Measurements from ENCODE around the gene DSC3. TPM values are rescaled to one million over a fixed set of nuclear protein-coding genes. Genes with fewer than 3 reads are reported as not detected.

DSC3 gene
- total and polyA plus RNA-seq, 2 experiments from 2014 or later: 0.81 to 1.2 TPM

DNA sequence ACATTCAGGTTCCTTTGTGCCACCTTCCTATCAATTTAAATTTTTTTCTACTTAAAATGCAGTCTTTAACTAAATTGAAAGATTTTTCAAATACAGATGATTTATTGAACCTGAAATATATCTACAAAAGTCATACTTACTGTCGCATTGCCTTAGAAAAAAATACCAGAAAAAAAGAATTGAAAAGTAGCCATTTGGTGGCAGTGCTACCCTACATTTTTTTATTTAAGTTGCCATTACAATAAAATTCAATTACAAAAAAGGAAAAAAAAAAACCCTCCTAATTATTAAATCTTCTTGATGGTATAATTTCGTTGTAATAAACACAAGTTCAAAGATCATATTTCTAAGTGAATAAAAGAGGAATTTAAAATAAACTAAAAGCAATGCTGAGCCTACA is 43.4 kb downstream of the DSC3 start:
- H3K9me3 ChIP-seq (ENCODE audit: low read depth): no peaks in the 10 kb centered on the region
- no peaks in the 10 kb centered on the region for H3K36me3 ChIP-seq
- no peaks in the 10 kb centered on the region for H3K27me3 ChIP-seq
- peak in 1 of 2 donors; percentile 3 for DNase-seq (ENCODE audit: low read depth in 1 of 2, low spot score in 1 of 2)
- H3K4me1 ChIP-seq (ENCODE audit: low read depth): no peaks in the 10 kb centered on the region
- no peak overlapping the region for H3K4me3 ChIP-seq
- no peak overlapping the region for H3K27ac ChIP-seq
- TF ChIP-seq CTCF (IDR thresholded peaks at IDR 0.05; ENCODE audit: low read depth, low read length): no peak

- TF ChIP-seq CTCF (IDR thresholded peaks at IDR 0.05; ENCODE audit: low read depth, low read length): no peak
- Histone ChIP-seq H3K27me3 (no peaks in the 10 kb centered on the region), H3K4me1 (ENCODE audit: low read depth) (no peaks in the 10 kb centered on the region), H3K9me3 (ENCODE audit: low read depth) (no peaks in the 10 kb centered on the region), H3K27ac (no peak overlapping the region), H3K36me3 (no peaks in the 10 kb centered on the region), H3K4me3 (no peak overlapping the region)
- DNase-seq (ENCODE audit: low read depth in 1 of 2, low spot score in 1 of 2): no peak
Observed at GRCh38 chr18:30997223-30997622, 45.3 kb downstream of the DSC3 start.

DNA sequence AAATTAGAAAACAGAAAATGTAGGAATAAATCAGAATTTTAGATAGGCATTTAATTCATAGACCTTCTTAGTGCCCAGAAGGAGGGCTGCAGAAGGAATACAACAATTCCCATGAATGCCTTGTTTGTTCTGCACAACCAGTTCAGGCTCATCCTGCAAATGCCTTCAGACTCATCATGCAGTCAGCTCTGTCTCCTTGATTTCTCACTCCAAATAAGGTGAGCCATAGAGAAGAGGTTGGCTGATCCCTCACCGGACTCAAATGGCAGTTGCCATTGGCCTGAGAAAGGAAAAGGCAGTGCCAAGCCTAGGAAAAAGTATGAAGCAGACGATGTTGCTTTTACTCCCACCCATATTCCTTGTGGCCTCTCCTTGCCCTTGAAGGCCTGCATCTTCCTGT is 50.3 kb downstream of the DSC3 start:
- Histone ChIP-seq H3K4me3 (no peak overlapping the region), H3K27ac (no peak overlapping the region), H3K9me3 (ENCODE audit: low read depth) (no peaks in the 10 kb centered on the region), H3K27me3 (no peaks in the 10 kb centered on the region), H3K4me1 (ENCODE audit: low read depth) (peaks cover 12% of the 10 kb centered on the region), H3K36me3 (no peaks in the 10 kb centered on the region)
- no peak for DNase-seq (ENCODE audit: low read depth in 1 of 2, low spot score in 1 of 2)
- TF ChIP-seq CTCF (IDR thresholded peaks at IDR 0.05; ENCODE audit: low read depth, low read length): no peak

DNA sequence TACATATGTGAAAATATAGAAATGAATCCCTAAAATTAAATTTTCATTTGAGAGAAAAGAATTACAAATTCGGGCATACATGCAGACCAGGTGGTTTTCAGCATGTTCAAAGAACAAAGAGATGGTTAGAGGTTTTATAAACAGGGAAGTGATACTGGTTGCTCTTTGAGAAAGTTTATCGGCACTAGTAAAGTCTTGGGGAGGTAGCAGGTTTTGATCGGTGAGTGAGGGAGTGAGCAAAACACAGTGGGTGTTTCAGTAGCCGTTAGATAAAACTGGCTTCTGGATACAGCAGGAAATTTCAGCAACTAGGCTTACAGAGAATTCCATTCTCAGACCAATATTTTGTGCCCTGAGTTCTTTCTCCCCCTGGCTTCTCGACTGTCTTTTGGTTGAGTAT is 51.1 kb downstream of the DSC3 start:
- H3K4me3 ChIP-seq: no peak overlapping the region
- peaks cover 12% of the 10 kb centered on the region for H3K4me1 ChIP-seq (ENCODE audit: low read depth)
- no peaks in the 10 kb centered on the region for H3K9me3 ChIP-seq (ENCODE audit: low read depth)
- no peak overlapping the region for H3K27ac ChIP-seq
- H3K36me3 ChIP-seq: no peaks in the 10 kb centered on the region
- DNase-seq (ENCODE audit: low read depth in 1 of 2, low spot score in 1 of 2): no peak
- TF ChIP-seq CTCF (IDR thresholded peaks at IDR 0.05; ENCODE audit: low read depth, low read length): no peak
- no peaks in the 10 kb centered on the region for H3K27me3 ChIP-seq

DNA sequence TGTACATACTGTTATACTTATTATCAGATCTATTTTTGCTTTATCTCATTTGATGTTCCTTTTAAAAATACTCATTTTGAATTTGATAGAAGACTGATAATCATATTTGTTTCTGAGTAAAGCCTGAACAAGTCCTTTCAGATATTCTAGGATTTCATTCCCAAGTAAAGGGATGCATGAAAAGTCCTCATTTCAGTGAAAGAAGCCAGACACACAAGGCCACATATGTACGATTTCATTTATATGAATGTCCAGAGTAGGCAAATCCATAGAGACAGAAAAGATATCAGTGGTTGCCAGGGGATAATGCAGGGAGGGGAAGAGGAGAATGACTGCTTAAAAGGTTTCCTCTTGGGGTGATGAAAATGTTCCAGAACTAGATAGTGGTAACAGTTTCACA is 53.4 kb downstream of the DSC3 start:
- no peak overlapping the region for H3K4me3 ChIP-seq
- no peaks in the 10 kb centered on the region for H3K36me3 ChIP-seq
- no peak overlapping the region for H3K27ac ChIP-seq
- TF ChIP-seq CTCF (IDR thresholded peaks at IDR 0.05; ENCODE audit: low read depth, low read length): no peak
- DNase-seq (ENCODE audit: low read depth in 1 of 2, low spot score in 1 of 2): peak in 1 of 2 donors; percentile 2
- H3K4me1 ChIP-seq (ENCODE audit: low read depth): peaks cover 12% of the 10 kb centered on the region
- no peaks in the 10 kb centered on the region for H3K27me3 ChIP-seq
- no peaks in the 10 kb centered on the region for H3K9me3 ChIP-seq (ENCODE audit: low read depth)

- Histone ChIP-seq H3K27me3 (no peaks in the 10 kb centered on the region), H3K4me1 (ENCODE audit: low read depth) (peaks cover 12% of the 10 kb centered on the region), H3K4me3 (no peak overlapping the region), H3K9me3 (ENCODE audit: low read depth) (no peaks in the 10 kb centered on the region), H3K27ac (no peak overlapping the region), H3K36me3 (no peaks in the 10 kb centered on the region)
- peak in 1 of 2 donors; percentile 13 for DNase-seq (ENCODE audit: low read depth in 1 of 2, low spot score in 1 of 2)
- no peak for TF ChIP-seq CTCF (IDR thresholded peaks at IDR 0.05; ENCODE audit: low read depth, low read length)
Observed at GRCh38 chr18:30988440-30988839, 54.1 kb downstream of the DSC3 start.

All from cardiac muscle cell (in vitro differentiated cells and primary cell).